ENCODE results near the gene PTPRT. TPM values are rescaled to one million over a fixed set of nuclear protein-coding genes. Genes with fewer than 3 reads are reported as not detected.
"Not testable (repeated sequence)": the region's sequence is repeated elsewhere in the genome, so short reads cannot be mapped to it uniquely, and the experiment has no call there.

Gene PTPRT
- total RNA-seq, 1 donor from 2014 or later = not detected

GRCh38 chr20:42963796-42964195 is 225.9 kb downstream of the PTPRT start:
- DNase-seq = no peak

GRCh38 chr20:42961771-42962170 is 227.9 kb downstream of the PTPRT start:
- no peak for DNase-seq

- no peak for DNase-seq
These were observed 229.7 kb downstream of the PTPRT start for GRCh38 chr20:42959996-42960395.

- no peak for DNase-seq
These were observed 231.2 kb downstream of the PTPRT start for GRCh38 chr20:42958367-42959069.

- no peak for DNase-seq
These were observed 232.0 kb downstream of the PTPRT start for GRCh38 chr20:42957704-42958095.

- no peak for DNase-seq
These were observed 232.5 kb downstream of the PTPRT start for GRCh38 chr20:42957018-42957703.

GRCh38 chr20:42955713-42956112 is 234.0 kb downstream of the PTPRT start:
- no peak for DNase-seq

GRCh38 chr20:42954951-42955350 is 234.8 kb downstream of the PTPRT start:
- no peak for DNase-seq

GRCh38 chr20:42949950-42950349 is 239.8 kb downstream of the PTPRT start:
- no peak for DNase-seq

GRCh38 chr20:42945234-42945994 is 244.3 kb downstream of the PTPRT start:
- DNase-seq = no peak

GRCh38 chr20:42941629-42942028 is 248.1 kb downstream of the PTPRT start:
- no peak for DNase-seq

- DNase-seq = no peak
These were observed 251.1 kb downstream of the PTPRT start for GRCh38 chr20:42938441-42939205.

- no peak for DNase-seq
These were observed 253.2 kb downstream of the PTPRT start for GRCh38 chr20:42936482-42936881.

GRCh38 chr20:42924215-42924614 is 265.5 kb downstream of the PTPRT start:
- no peak for DNase-seq

GRCh38 chr20:42923348-42923918 is 266.3 kb downstream of the PTPRT start:
- DNase-seq = no peak

GRCh38 chr20:42920776-42921175 is 268.9 kb downstream of the PTPRT start:
- no peak for DNase-seq

GRCh38 chr20:42919316-42919715 is 270.4 kb downstream of the PTPRT start:
- DNase-seq = no peak

GRCh38 chr20:42915081-42915480 is 274.6 kb downstream of the PTPRT start:
- DNase-seq = no peak

GRCh38 chr20:42914302-42914701 is 275.4 kb downstream of the PTPRT start:
- no peak for DNase-seq

- not testable (repeated sequence) for DNase-seq
These were observed 278.9 kb downstream of the PTPRT start for GRCh38 chr20:42910808-42911207.

GRCh38 chr20:42907730-42908129 is 282.0 kb downstream of the PTPRT start:
- no peak for DNase-seq

- no peak for DNase-seq
These were observed 283.6 kb downstream of the PTPRT start for GRCh38 chr20:42906120-42906519.

All from dermis blood vessel endothelial cell (primary cell).